ENCODE results near the gene PDE4D.
A peak's percentile ranks its signal among the peaks of the same experiment; 100 is the strongest.

PDE4D gene

DNA sequence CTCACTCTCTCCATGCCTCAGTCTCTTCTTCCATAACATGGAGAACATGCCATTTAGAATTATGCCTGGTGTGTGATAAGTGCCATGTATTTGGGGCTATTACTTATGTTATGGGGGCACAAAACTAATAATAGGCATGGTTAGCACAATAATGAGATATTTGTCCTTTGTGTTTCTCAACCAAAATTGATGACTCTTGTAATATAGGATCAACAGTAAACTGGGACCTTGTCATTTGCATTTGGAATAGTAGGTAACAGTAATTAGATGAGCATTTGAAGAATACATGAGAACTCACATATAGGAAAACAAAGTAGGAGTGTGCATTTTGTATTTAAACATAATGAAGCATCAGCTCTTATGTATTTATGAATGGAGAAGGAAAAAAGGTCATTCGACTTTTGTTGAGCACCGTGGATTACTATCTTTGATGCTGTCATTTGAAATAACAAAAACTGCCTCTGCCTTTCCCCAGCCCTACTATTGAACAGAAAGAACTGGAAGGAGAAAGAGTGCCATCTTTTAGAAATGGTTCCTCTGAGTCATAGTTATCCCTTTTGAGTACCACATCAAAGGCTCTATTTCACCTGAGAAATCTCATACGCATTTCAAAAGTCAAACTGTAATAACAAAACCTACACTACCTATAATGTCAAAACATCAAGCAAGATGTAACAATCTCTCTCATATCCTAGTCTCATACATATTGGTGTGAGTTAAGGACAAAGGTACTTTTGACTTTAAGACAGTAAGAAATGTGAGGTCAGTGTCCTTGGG, 655.2 kb downstream of the PDE4D start:
- no peaks in the 10 kb centered on the region for H3K4me1 Mint-ChIP-seq
- no peak overlapping the region for H3K27ac Mint-ChIP-seq
- peak; percentile 82 for ATAC-seq
- no peaks in the 10 kb centered on the region for H3K9me3 Mint-ChIP-seq
- DNase-seq (ENCODE audit: low spot score in 2 of 2) = no peak
- no peaks in the 10 kb centered on the region for H3K36me3 Mint-ChIP-seq
- H3K4me3 Mint-ChIP-seq = no peak overlapping the region

DNA sequence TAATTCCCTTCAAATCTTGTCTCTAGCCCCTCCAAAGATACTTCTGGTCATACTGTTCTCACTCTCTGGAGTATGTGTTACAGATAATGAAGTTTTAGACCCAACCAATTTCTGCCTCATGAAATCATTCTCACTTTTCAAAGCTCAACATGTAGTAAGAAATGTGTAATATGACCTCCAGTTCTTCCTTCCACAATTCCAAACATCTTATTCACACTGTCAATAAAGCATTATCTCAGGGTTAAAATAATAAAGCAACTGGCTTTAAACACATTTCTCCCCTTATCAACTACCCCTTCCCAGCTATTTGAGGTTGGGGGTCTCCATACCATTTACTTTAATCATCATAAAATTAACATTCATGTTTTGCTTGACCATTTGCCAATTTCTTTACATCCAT, 656.5 kb downstream of the PDE4D start:
- ATAC-seq = no peak
- no peak overlapping the region for H3K27ac Mint-ChIP-seq
- H3K36me3 Mint-ChIP-seq = no peaks in the 10 kb centered on the region
- H3K9me3 Mint-ChIP-seq = no peaks in the 10 kb centered on the region
- no peaks in the 10 kb centered on the region for H3K4me1 Mint-ChIP-seq
- no peak overlapping the region for H3K4me3 Mint-ChIP-seq
- DNase-seq (ENCODE audit: low spot score in 2 of 2) = no peak

DNA sequence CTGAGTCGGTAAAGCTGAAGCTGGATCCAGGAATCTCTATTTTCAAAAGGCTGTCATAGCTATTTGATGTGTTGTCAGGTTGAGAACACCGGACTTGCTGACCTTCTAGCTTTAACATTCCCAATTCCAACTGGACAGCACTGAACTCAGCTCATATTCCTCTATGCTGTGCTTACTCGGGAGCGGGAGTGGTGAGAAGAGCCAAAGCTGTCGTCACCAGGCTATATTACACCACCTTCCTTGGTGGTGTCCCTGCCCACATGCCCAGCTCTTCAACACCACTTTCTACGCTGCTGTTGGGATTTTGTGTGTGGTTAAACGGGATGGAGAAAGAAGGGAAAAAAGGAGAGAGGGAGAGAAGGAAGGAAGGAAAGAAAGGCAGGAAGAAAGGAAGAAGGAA, 657.1 kb downstream of the PDE4D start:
- Mint-ChIP-seq H3K4me1 (peaks cover 4% of the 10 kb centered on the region), H3K4me3 (no peak overlapping the region), H3K36me3 (no peaks in the 10 kb centered on the region), H3K27ac (no peak overlapping the region), H3K9me3 (no peaks in the 10 kb centered on the region)
- ATAC-seq = no peak
- DNase-seq (ENCODE audit: low spot score in 2 of 2) = no peak

DNA sequence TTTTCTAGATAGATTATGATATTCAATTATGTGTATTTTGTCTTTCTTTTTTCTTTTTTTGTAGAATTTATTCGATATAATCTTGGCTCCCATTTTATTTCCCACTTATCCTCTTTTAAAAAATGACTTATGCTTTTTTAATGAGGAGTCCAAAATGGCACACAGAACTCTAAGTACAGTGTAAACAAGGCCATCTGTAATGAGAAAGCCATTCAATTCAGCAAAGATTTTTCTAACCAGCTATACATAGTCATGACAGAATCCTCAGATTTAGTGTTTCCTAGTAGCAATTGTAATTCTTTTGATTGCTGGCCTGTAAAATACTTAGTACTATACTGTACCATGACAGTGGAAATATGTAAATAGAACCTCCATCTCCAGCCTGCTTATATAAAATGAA, 659.3 kb downstream of the PDE4D start:
- Mint-ChIP-seq H3K4me1 (peaks cover 4% of the 10 kb centered on the region), H3K9me3 (no peaks in the 10 kb centered on the region), H3K4me3 (no peak overlapping the region), H3K36me3 (no peaks in the 10 kb centered on the region), H3K27ac (no peak overlapping the region)
- DNase-seq (ENCODE audit: low spot score in 2 of 2) (no peak), ATAC-seq (no peak)

DNA sequence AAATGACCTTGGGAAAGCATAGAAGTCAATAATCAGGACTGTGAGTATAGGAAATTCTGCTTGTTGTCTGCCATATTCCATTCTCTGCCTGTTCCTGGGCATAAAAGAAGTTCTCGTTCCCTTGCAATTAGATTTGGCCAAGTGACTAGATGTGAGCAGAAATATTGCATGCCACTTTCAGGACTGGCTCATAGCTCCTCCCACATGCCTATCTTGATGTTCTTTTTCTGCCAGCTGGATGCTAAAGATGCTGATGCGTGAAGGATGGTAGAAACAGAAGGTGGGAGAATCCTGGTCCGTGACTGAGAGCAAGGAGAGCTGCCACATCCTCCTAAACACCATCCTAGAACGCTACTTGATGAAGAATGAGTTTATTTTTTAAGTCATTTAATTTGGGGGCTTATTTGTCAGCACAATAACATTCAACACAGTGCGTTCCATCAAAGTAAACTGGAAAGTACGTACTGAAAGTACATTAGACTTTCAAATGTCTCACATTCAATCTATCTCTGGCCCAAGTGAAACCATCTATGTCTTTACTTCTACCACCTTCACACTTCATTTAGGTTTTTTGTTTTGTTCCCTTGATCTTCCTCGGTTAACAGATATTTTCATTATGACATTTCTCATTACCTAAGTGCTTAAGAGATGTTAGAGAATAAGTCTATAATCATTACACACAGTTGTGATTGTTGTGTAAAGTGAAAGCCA, 662.1 kb downstream of the PDE4D start:
- Mint-ChIP-seq H3K4me3 (no peak overlapping the region), H3K36me3 (no peaks in the 10 kb centered on the region), H3K4me1 (peaks cover 4% of the 10 kb centered on the region), H3K9me3 (no peaks in the 10 kb centered on the region), H3K27ac (no peak overlapping the region)
- ATAC-seq = no peak
- no peak for DNase-seq (ENCODE audit: low spot score in 2 of 2)

DNA sequence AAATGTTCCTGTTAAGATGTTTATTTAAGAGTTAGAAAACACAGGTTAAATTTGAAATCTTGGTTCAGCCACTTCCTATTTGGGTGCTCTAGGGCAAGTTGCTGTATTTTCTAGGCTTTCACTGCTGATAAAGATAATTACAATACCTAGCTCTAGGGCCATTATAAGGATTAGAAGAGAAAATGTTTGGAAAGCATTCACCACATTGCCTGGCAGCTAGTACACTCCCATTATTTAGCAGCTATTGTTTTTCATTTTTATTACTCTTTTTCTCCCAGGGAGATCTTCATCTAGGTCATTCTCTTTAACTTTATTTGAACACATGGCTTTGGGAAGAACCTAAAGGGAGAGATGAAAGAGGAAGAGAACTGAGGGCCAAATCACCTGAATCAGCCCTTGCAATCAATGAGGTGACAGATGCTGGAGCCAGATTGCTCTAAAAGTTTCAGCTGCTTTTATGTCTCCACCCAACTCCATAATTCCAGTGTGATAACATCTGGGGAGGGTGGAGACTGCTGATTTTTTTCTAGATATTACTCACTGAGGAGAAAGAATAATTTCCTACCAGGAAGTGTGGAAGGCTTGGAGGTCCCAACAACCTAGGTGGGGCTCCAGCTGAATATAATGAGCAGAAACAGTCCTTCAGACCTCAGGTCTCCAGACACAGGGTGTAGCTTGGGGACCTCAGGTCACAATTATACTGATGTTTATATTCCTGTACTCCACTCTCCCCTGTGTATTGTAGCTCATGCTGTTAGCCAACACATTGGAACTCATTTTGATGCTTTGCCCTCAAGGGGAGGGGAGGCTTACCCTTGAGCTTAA, 670.6 kb downstream of the PDE4D start:
- no peak overlapping the region for H3K27ac Mint-ChIP-seq
- H3K9me3 Mint-ChIP-seq = peaks cover 3% of the 10 kb centered on the region
- no peak overlapping the region for H3K4me3 Mint-ChIP-seq

DNA sequence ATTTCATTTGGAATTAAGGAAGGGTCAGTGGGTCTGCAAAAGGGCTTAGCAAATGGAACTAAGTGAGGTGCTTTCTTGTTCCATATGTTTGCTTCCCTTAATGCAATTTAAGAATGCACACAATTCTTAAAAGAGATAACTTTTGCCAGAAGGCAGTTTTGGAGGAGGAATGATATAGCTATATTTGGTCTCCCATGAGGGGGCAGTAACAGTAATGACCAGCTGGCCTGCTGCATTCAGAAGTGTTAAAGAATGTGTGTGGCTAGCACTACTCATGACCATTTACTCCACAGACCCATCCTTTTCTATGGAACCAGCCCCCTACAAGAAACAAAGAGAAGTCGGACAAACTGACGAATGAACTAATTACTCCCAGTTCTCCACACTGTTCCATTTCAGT, 671.8 kb downstream of the PDE4D start:
- no peak for DNase-seq (ENCODE audit: low spot score in 2 of 2)
- H3K27ac Mint-ChIP-seq = no peak overlapping the region
- no peaks in the 10 kb centered on the region for H3K36me3 Mint-ChIP-seq
- no peak overlapping the region for H3K4me3 Mint-ChIP-seq
- no peaks in the 10 kb centered on the region for H3K4me1 Mint-ChIP-seq
- no peak for ATAC-seq
- peaks cover 3% of the 10 kb centered on the region for H3K9me3 Mint-ChIP-seq

More for the DNA sequence above, 670.6 kb downstream of the PDE4D start:
- no peaks in the 10 kb centered on the region for H3K4me1 Mint-ChIP-seq
- DNase-seq (ENCODE audit: low spot score in 2 of 2) = no peak
- no peak for ATAC-seq
- no peaks in the 10 kb centered on the region for H3K36me3 Mint-ChIP-seq

DNA sequence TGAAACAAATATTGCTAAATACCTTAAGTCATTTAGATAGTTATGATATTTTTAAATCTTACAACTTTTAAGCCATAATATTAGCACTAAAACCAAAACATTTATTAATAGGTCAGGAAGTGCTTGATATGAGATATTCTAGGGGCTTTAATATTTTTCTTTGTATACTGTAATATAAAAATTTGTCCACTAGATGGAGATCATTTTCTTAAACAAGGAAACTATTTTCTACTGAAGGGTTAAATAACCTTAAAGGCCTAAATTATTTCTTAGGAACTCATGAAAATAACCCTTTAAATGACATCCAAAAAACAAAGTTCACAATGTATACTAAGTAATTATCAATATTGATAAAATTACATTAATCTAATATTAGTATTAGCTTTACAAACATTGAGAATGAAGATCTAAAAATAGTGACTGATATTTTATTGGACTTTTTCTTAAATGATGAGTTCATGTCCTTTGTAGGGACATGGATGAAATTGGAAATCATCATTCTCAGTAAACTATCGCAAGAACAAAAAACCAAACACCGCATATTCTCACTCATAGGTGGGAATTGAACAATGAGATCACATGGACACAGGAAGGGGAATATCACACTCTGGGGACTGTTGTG, 675.0 kb downstream of the PDE4D start:
- ATAC-seq = no peak
- H3K36me3 Mint-ChIP-seq = no peaks in the 10 kb centered on the region
- no peak for DNase-seq (ENCODE audit: low spot score in 2 of 2)
- H3K4me1 Mint-ChIP-seq = no peaks in the 10 kb centered on the region
- H3K9me3 Mint-ChIP-seq = no peaks in the 10 kb centered on the region
- no peak overlapping the region for H3K4me3 Mint-ChIP-seq
- no peak overlapping the region for H3K27ac Mint-ChIP-seq

DNA sequence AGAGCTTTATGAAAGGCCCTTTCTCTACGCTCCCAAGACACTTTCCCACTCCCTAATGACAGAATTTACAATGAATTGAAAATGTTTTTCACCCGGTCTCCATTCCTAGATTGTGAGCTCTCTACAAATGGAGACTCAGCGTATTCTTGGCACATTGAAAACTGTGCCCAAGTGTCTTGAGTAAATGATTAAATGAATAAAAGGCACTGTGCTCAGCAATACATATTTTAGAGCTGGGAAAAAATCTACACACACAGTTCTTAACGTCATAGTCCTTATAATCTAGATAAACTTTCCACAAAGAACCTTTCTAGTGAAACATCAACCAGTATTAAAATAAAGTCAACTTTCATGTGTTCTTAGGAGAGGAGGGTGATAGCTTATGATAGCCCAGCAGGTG, 676.7 kb downstream of the PDE4D start:
- DNase-seq (ENCODE audit: low spot score in 2 of 2) = no peak
- H3K27ac Mint-ChIP-seq = no peak overlapping the region

DNA sequence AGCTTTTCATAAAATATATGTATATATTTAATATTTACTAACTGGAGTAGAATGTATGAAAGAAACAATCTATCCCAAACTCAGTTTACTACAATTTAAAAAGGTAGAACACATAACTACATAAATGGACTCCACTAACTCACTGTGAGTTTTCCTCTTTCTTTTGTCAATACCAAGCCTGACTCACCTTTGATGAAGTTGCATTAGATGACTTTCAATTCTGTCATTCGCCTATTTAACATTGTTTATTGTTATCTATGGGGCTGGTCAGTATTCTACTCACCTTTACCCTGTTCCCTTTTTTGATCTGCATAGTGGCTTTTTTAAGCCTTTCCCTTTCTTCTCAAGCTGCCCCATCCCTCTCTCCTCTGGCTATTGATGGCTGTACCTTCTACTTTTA, 680.9 kb downstream of the PDE4D start:
- Mint-ChIP-seq H3K4me3 (no peak overlapping the region), H3K36me3 (no peaks in the 10 kb centered on the region), H3K4me1 (no peaks in the 10 kb centered on the region), H3K27ac (no peak overlapping the region), H3K9me3 (no peaks in the 10 kb centered on the region)
- no peak for ATAC-seq
- no peak for DNase-seq (ENCODE audit: low spot score in 2 of 2)

More for the DNA sequence above, 676.7 kb downstream of the PDE4D start:
- no peaks in the 10 kb centered on the region for H3K9me3 Mint-ChIP-seq
- no peaks in the 10 kb centered on the region for H3K4me1 Mint-ChIP-seq
- no peak overlapping the region for H3K4me3 Mint-ChIP-seq
- H3K36me3 Mint-ChIP-seq = no peaks in the 10 kb centered on the region
- ATAC-seq = no peak

DNA sequence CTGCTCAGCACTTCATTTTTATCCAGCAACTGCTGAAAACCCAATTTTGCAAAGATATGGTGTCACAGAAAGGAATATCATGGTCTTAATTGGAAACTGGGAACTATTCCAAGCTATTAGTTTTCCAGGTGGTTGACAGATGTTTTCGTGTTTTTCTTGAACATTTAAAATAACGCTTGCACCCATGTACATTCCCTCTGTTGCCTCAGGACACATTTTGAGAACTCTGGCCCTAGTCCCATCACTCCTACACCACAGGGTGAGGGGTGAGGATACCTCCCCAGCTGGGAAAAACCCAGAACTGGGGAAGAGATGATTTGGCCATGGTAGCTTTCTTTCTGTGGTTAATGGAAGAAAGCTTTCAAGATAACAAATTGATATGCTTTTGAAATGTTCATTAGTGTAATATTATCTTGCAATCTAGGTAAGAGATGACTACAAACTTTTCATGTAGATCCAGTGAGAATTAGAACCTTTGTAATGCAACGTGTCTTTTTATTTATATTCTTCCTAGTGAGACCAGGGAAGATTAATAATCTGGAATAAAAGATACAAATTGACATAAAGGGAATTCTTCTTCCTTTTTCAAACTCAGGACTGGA, 683.7 kb downstream of the PDE4D start:
- Mint-ChIP-seq H3K4me3 (no peak overlapping the region), H3K4me1 (no peaks in the 10 kb centered on the region), H3K9me3 (no peaks in the 10 kb centered on the region), H3K27ac (no peak overlapping the region), H3K36me3 (no peaks in the 10 kb centered on the region)
- DNase-seq (ENCODE audit: low spot score in 2 of 2) = no peak
- no peak for ATAC-seq

DNA sequence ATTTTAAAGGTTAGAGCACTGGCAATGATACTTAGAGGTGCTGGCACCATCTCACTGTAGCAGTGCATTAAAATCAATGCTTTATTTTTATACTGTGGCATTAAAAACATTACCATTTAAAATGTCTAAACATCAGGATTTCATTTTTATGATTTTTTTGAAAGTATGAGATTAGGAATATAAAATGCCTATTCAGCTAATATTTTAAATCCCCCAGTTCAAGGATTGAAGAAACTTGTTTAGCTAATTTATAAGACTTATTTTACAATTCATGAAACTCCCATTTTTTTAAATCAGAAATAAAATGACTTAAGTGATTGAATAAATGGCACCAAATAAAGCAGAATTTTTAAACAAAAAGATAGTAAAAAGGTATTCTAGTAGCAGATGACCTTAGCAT, 685.1 kb downstream of the PDE4D start:
- no peak overlapping the region for H3K27ac Mint-ChIP-seq
- H3K4me3 Mint-ChIP-seq = no peak overlapping the region

DNA sequence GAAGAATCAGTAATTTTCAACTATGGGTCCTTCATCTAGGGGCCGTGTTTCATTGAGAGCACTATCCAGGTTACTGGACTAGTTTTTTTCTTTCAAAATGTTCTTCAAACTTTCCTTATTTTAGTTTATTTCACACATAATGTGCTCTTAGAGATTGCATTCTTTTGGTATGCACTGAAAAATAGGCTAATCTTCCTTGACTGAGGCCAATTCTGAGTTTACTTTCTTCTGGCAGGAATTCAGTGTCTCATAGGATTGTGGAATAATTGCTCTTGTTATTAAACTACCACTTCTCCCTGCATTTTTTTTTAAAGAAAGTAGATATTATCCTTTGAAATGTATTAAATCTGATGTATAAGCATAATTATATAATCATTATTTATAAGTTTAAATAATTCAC, 686.1 kb downstream of the PDE4D start:
- Mint-ChIP-seq H3K4me1 (no peaks in the 10 kb centered on the region), H3K27ac (no peak overlapping the region), H3K36me3 (no peaks in the 10 kb centered on the region), H3K4me3 (no peak overlapping the region), H3K9me3 (no peaks in the 10 kb centered on the region)
- ATAC-seq (no peak), DNase-seq (ENCODE audit: low spot score in 2 of 2) (no peak)

More for the DNA sequence above, 685.1 kb downstream of the PDE4D start:
- H3K36me3 Mint-ChIP-seq = no peaks in the 10 kb centered on the region
- ATAC-seq (no peak), DNase-seq (ENCODE audit: low spot score in 2 of 2) (no peak)
- H3K9me3 Mint-ChIP-seq = no peaks in the 10 kb centered on the region
- no peaks in the 10 kb centered on the region for H3K4me1 Mint-ChIP-seq

DNA sequence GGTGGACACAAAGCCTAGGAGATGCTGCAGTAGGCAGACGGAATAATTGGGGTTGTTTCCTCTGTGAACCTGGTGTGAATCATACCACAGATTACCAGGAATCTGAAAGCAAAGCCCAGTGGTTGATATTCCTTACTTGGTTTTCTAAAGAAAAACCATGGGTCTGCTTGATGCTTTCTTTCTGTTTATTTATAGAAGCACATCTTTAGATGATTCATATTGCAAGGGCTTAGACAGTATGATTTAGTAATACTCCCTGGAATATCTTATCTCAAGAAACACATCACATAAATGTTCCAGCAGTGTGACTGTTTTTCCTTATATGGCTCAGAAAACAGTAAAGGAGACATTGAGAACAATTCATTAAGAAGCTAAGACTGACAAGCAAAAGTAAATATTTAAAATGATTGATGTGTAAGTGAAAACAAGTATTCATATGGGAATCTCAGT, 687.4 kb downstream of the PDE4D start:
- no peaks in the 10 kb centered on the region for H3K4me1 Mint-ChIP-seq
- peak; percentile 11 for ATAC-seq

More for the DNA sequence above, 687.4 kb downstream of the PDE4D start:
- no peak for DNase-seq (ENCODE audit: low spot score in 2 of 2)
- no peaks in the 10 kb centered on the region for H3K36me3 Mint-ChIP-seq
- no peak overlapping the region for H3K27ac Mint-ChIP-seq
- no peaks in the 10 kb centered on the region for H3K9me3 Mint-ChIP-seq
- H3K4me3 Mint-ChIP-seq = no peak overlapping the region

Data from stimulated activated effector memory CD8-positive, alpha-beta T cell treated with anti-CD3 and anti-CD28 coated beads, Interleukin-12 subunit alpha, Interleukin-12 subunit beta, amount 100 ng/mL, for 72 hours (primary cell).